NCI-H446 (cell line): ENCODE measurements around the gene IL36RN.

Experiments
- DNase-seq, 2 experiments: peaks; one replicate each; lab custom pipeline; 2025; lab: John Stamatoyannopoulos, UW

Gene IL36RN

DNA sequence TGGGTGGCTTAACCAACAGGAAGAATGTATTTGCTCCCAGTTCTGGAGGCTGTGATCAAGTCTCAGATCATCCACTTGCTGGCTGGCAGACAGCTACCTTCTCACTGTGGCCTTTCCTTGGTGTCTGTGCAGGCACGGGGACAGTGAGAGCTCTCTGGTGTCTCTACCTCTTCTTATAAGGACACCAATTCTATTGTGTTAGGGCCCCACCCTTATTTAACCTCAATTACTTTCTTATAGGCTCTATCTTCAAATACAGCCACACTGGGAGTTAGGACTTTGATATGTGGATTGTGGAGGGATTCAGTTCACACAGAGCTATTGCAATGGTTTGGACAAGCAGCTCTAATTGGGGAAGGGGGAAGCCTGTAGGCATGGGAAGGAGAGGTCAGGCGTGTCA, 43.1 kb downstream of the IL36RN start:
- DNase-seq, result no peak

DNA sequence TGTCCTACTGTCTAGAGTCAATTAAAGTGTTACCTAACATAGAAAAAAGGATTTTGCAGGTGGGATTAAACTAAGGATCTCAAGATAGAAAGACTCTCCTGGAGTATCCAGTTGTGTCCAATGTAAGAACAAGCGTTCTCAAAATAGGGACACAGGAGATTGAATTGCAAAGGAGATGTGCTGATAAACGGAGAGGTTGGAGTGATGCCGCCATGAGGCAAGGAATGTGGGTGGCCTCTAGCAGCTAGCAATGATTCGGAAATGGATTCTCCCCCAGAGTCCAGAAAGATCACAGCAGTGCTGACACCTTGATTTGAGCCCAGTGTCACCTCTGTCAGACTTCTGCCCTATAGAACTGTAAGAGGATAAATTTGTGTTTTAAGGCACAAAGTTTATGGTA, 44.3 kb downstream of the IL36RN start:
- DNase-seq, result no peak

DNA sequence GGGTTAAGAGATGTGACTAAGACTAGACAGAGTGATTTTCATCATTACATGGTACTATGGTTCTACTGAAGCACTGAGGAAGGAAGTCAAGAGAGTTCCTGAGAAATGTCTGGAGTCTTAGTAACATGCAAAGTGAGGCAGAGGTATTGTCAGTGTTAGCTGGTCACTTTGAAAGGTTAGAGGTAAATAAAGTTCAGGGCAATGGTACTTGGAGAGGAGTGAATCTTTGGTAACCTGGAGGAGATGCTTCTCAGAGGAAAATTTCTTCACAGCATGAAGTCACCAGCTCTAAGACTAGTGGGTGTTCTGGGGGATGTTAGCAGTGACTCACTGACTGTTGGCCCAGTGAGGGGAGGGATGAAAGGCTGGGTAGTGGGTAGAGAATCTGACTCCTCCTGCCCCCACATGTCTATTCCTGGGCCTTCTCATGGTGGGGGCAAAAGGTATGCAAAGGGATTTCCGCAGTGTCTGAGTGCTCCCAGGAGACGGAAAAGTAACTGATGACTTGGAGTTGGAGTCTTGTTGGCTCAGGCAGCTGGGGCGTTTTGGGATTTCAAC, 45.1 kb downstream of the IL36RN start:
- DNase-seq, result no peak

DNA sequence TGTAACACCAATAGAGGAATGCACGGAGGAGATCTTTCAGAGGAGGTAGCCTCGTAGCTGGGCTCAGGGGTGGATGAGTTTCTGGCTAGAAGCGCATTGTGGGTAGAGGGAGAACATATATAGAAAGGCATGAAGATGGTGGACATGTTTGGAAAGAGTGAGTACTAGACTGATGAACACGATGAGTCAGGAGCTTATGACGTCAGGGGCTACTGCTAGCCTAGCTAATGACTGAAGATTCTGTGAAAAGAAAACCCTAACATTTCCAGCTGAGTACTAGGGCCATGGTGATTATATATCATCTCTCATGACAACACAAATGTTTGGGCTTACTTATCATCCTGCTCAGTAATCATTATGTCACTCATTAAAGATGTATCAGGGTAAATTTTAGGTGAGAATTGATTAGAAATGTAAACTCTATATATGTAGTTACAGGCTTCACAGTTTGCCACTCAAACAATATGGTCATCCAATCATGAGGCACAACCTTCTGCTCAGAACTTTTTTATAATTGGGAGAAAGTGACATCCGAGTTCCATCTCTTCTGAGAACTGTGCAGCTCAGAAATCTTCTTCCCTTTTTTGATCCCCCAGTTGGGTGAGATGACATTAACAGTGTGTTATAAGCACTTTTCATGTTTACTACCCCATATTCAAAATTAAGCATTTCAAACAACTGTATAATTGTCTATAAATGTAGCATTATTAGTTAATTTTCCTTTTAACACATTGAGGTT, 46.2 kb downstream of the IL36RN start:
- no peak for DNase-seq

DNA sequence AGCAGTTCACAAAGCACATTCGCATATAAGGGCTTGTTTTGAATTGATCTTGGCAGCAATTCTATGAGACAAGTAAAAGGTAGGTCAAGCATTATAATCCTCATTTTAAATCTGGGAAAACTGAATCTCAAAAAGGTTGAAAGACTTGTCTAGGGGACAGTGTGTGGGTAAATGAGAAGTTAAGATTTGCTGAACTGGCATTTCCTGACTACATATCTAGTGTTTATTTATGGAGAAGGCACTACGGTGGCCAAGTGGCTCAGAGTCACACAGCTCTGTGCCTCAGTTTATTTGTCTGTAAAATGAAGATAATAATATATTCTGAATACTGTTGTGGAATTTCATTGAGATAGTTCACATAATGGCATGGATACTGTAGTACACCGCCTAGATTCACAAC, 52.1 kb downstream of the IL36RN start:
- no peak for DNase-seq

DNA sequence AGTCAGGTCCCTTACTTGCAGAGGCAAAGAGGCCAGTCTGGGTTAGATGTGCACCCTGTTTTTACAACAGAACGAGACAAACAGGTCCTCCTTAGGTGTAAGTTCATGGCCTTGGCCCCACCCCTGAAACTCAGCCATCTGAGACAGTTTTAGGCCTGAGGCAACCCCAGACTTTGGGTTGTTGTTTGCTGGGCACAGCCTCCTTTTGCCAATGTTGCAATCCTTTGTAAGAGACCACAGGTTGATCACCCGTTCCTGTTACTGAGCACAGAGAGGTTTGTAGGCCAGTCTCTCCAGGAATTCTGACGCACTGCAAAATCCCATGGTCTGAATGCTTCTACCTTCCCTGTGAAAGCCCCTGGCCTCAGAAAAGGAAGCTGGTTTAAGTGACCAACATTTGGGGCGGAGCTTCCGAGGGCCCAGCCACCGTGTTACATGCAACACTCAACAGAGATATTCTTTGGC, 52.9 kb downstream of the IL36RN start:
- DNase-seq, result no peak

DNA sequence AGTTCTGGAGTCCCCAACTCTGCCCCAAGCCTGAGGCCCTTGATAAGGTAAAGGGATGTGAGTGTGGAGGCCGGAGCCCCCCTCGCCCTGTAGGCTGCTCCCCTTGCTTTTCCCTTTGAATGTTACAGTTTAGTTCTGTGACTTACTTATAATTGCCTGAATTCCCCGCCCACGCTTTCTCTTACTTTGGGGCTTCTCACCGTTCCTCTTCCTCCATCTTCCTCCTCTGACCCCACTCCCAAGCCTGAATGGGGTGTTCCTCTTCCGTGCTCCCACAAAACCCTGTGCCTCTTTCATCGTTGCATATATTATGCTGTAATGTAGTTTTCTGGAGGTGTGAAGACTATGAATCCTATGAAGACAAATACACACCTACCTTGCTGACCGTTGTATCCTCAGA, 53.4 kb downstream of the IL36RN start:
- DNase-seq, result no peak

DNA sequence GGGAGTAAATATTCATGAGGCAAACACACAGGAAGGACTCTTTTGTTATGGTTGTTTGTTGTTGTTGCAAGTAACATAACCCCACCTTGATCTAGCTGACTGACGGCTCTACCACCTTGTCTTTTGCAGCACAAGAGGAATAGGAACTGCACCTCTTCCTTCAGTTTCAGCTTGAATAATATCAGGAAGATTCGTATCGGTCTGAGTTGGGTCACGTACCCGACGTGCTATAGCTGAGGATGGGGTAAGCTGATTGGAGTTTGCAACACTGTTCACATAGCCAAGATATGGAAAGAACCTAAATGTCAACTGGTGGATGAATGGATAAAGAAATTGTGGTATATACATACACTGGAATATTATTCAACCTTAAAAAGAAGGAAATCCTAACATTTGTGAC, 53.9 kb downstream of the IL36RN start:
- no peak for DNase-seq

DNA sequence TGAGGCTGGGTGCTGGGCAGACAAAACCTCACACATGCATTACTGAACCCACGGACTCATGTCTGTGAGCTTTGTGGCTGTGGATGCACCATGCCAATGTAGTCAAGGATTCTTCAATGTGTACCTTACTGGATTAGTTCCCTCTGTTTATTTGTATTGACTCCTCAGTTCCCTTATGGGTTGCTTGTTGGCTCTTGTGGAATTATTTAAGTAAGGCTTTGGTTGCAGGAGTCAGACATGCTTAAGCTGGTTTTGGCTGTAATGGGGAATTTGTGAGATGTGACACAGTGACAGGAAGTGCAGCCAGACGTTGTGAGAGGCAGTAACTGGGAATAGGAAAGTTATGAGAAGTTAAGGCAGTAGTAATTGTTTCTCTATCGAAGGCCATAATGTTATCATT, 54.8 kb downstream of the IL36RN start:
- no peak for DNase-seq
